SK-N-MC (cell line): ENCODE results near the gene KCNQ1OT1.

Experiments
- EZH2 ChIP-seq: fragments of 200-600 bp; sonication (generic); IDR thresholded peaks from one replicate; pipeline ENCODE4 v1.6.1; 2017; ENCODE audit warnings: antibody characterized with exemption
- POLR2AphosphoS5 ChIP-seq: IDR thresholded peaks from 2 replicates; pipeline ENCODE4 v1.6.1; 2012; ENCODE audit warnings: mild to moderate bottlenecking, low read depth, low read length, borderline replicate concordance

GRCh38 chr11:2738551-2739431 lies 39.0 kb upstream of the KCNQ1OT1 start:
- TF ChIP-seq POLR2AphosphoS5, result no peak
- TF ChIP-seq EZH2, result no peak
